ENCODE measurements around the gene PERM1.
"Not testable (repeated sequence)": the region's sequence is repeated elsewhere in the genome, so short reads cannot be mapped to it uniquely, and the experiment has no call there.

The PERM1 gene

DNA sequence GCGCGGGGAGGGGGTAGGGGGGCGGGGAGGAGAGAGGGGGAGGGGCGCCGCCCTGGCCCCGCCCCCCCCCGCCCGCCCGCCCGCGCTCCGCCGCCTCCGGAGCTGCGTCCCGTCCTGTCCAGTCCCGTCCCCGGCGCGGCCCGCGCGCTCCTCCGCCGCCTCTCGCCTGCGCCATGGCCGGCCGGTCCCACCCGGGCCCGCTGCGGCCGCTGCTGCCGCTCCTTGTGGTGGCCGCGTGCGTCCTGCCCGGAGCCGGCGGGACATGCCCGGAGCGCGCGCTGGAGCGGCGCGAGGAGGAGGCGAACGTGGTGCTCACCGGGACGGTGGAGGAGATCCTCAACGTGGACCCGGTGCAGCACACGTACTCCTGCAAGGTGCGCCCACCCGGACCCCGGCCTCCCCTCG lies 38.1 kb upstream of the PERM1 start, which contains the start of gene AGRN:
TSS of gene AGRN (plus strand) at position 121 of the 405 bp plus-strand sequence. CDS start at position 174, 53 bp downstream.
- Histone ChIP-seq H3K4me3 (ENCODE audit: insufficient read length, low read depth) (peak within 1 kb of the TSS; percentile 76), H3K4me1 (ENCODE audit: insufficient read depth, insufficient read length) (peaks cover 21% of the 10 kb centered on the region), H3K36me3 (ENCODE audit: insufficient read depth, insufficient read length, low read length) (peaks cover 28% of the 10 kb centered on the region), H3K9ac (ENCODE audit: insufficient read length, low read depth) (peak within 1 kb of the TSS; percentile 93), H3K27me3 (ENCODE audit: insufficient read depth, insufficient read length) (no peaks in the 10 kb centered on the region), H3K9me3 (ENCODE audit: insufficient read depth, low read length) (no peaks in the 10 kb centered on the region)
- TF ChIP-seq YY1 (IDR thresholded peaks at IDR 0.05; ENCODE audit: insufficient read depth, insufficient read length) (no peak), SUZ12 (IDR thresholded peaks at IDR 0.05; ENCODE audit: extremely low read depth, insufficient read depth, insufficient read length) (no peak), ZNF274 (IDR thresholded peaks at IDR 0.05; ENCODE audit: low read depth, low read length) (no peak)
- no peak for DNase-seq (ENCODE audit: low read depth, low spot score)

DNA sequence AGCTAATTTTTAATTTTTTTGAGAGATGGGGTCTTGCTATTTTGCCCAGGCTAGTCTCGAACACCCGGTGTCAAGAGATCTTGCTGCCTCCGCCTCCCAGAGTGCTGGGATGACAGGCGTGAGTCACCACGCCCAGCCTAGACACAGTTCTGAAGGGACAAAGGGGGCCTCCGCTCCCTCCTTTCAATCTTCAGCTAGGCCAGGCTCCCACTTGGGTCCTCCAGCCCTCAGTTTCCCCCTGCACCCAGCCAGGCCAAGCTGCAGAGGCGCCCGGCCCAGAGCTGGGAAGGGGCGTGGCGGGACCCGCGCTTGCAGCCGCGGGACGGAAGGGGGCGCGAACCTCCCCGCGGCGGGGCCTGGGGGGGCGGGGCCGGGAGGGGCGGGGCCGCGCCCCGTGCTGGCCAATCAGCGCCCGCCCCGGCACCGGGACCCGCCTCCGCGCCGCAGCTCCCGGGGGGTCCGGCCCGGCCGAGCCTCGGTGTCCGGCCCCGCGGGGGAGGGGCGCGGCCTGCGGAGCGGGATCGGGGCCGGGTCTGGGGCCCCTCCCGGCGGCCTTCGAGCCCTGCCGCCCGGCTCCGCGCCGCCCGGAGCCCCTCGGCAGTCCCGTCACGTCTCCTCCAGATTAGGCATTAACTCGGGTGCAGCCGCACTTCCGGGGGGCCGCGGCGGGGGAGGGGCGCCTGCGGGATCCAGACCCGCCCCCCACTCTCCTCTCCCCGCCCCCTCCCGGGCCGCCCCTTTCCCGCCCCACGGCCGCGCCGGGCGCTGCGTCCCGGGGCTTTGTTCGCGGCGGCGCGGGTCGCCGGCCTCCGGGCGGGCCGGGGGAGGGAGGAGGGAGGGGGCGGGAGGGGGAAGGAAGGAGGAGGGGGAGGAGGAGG lies 37.5 kb upstream of the PERM1 start:
- peak; percentile 63 for DNase-seq (ENCODE audit: low read depth, low spot score)
- no peak overlapping the region for H3K4me3 ChIP-seq (ENCODE audit: insufficient read length, low read depth)
- TF ChIP-seq YY1 (IDR thresholded peaks at IDR 0.05; ENCODE audit: insufficient read depth, insufficient read length), result no peak
- no peak for TF ChIP-seq SUZ12 (IDR thresholded peaks at IDR 0.05; ENCODE audit: extremely low read depth, insufficient read depth, insufficient read length)
- no peak for TF ChIP-seq ZNF274 (IDR thresholded peaks at IDR 0.05; ENCODE audit: low read depth, low read length)
- H3K9ac ChIP-seq (ENCODE audit: insufficient read length, low read depth), result no peak overlapping the region
- peaks cover 17% of the 10 kb centered on the region for H3K4me1 ChIP-seq (ENCODE audit: insufficient read depth, insufficient read length)
- no peaks in the 10 kb centered on the region for H3K9me3 ChIP-seq (ENCODE audit: insufficient read depth, low read length)
- H3K36me3 ChIP-seq (ENCODE audit: insufficient read depth, insufficient read length, low read length), result peaks cover 25% of the 10 kb centered on the region
- H3K27me3 ChIP-seq (ENCODE audit: insufficient read depth, insufficient read length), result no peaks in the 10 kb centered on the region

DNA sequence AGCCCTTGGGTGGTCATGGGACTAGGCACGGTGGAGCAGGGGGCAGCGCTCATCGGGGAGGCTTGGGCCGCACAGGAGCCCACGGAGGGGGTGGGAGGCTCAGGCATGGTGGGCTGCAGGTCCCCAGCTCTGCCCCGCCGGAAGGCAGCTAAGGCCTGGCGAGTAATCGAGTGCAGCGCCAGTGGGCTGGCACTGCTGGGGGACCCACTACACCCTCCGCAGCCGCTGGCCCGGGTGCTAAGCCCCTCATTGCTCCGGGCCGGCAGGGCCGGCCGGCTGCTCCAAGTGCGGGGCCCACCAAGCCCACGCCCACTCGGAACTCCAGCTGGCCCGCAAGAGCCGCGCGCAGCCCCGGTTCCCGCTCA lies 36.4 kb upstream of the PERM1 start:
- H3K27me3 ChIP-seq (ENCODE audit: insufficient read depth, insufficient read length); H3K9me3 ChIP-seq (ENCODE audit: insufficient read depth, low read length); H3K9ac ChIP-seq (ENCODE audit: insufficient read length, low read depth); H3K4me3 ChIP-seq (ENCODE audit: insufficient read length, low read depth); DNase-seq (ENCODE audit: low read depth, low spot score): not testable (repeated sequence)
- Histone ChIP-seq H3K4me1 (ENCODE audit: insufficient read depth, insufficient read length) (peaks cover 17% of the 10 kb centered on the region), H3K36me3 (ENCODE audit: insufficient read depth, insufficient read length, low read length) (peaks cover 16% of the 10 kb centered on the region)

DNA sequence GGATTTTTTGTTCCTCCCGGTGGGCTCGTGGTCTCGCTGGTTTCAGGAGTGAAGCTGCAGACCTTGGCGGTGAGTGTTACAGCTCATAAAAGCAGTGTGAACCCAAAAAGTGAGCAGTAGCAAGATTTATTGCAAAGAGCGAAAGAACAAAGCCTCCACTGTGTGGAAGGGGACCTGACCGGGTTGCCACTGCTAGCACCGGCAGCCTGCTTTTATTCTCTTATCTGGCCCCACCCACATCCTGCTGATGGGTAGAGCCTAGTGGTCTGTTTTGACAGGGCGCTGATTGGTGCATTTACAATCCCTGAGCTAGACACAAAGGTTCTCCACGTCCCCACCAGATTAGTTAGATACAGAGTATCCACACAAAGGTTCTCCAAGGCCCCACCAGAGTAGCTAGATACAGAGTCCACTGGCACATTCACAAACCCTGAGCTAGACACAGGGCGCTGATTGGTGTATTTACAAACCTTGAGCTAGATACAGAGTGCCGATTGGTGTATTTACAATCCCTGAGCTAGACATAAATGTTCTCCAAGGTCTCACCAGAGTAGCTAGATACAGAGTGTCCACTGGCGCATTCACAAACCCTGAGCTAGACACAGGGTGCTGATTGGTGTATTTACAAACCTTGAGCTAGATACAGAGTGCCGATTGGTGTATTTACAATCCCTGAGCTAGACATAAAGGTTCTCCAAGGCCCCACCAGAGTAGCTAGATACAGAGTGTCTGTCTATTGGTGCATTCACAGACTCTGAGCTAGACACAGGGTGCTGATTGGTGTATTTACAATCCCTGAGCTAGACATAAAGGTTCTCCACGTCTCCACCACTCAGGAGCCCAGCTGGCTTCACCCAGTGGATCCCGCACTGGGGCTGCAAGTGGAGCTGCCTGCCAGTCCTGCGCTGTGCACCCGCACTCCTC lies 35.8 kb upstream of the PERM1 start:
- H3K9me3 ChIP-seq (ENCODE audit: insufficient read depth, low read length); H3K4me3 ChIP-seq (ENCODE audit: insufficient read length, low read depth); H3K36me3 ChIP-seq (ENCODE audit: insufficient read depth, insufficient read length, low read length); DNase-seq (ENCODE audit: low read depth, low spot score); H3K27me3 ChIP-seq (ENCODE audit: insufficient read depth, insufficient read length); H3K9ac ChIP-seq (ENCODE audit: insufficient read length, low read depth): not testable (repeated sequence)
- H3K4me1 ChIP-seq (ENCODE audit: insufficient read depth, insufficient read length), result peaks cover 12% of the 10 kb centered on the region

DNA sequence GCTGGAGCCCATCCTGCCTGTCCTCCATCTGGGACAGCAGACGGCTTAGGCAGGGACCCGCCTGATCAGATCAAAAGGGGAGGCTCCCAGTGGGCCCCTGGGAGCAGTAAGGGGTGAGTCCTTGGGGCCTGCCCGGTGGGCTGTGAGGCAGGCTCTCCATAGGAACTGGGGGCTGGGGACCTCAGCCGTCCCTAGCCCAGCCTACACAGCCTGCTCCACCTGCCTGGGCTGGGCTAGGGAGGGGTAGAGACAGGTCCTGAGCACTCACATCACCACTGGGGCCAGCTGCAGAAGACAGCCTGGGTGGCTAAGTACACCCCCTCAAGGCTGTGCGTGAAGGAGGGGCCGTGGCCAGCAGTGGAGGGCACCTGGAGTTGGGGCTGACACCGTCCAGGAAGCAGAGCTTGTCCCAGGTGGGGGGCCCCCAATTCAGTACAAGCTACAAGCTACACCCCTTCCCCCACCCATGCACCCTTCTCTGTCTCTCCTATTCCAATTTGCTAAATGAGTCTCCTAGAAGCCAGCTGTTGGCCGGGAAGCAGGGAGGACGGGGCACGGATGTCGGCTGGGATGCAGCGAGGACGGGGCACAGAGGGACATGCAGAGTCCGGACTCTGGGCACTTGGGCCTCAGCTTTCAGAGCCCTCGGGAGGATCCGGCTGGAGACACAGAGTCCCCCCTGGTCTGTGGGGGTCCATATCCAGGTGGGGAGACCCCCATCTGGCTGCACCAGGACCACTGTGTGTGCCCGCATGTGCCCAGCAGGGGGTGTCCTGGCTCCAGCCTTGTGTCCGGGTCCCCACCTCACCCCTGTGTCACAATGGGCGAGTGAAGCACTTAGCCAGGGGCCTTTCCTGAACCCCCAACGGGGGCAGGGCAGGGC lies 33.1 kb upstream of the PERM1 start:
- Histone ChIP-seq H3K9ac (ENCODE audit: insufficient read length, low read depth) (peak overlapping the region; percentile 32), H3K36me3 (ENCODE audit: insufficient read depth, insufficient read length, low read length) (peaks cover 4% of the 10 kb centered on the region), H3K9me3 (ENCODE audit: insufficient read depth, low read length) (no peaks in the 10 kb centered on the region; the same call in 1 of the 2 replicates), H3K4me3 (ENCODE audit: insufficient read length, low read depth) (no peak overlapping the region), H3K4me1 (ENCODE audit: insufficient read depth, insufficient read length) (peaks cover 6% of the 10 kb centered on the region), H3K27me3 (ENCODE audit: insufficient read depth, insufficient read length) (no peaks in the 10 kb centered on the region)
- TF ChIP-seq SUZ12 (IDR thresholded peaks at IDR 0.05; ENCODE audit: extremely low read depth, insufficient read depth, insufficient read length), result no peak
- TF ChIP-seq ZNF274 (IDR thresholded peaks at IDR 0.05; ENCODE audit: low read depth, low read length), result no peak
- no peak for TF ChIP-seq YY1 (IDR thresholded peaks at IDR 0.05; ENCODE audit: insufficient read depth, insufficient read length)
- no peak for DNase-seq (ENCODE audit: low read depth, low spot score)

DNA sequence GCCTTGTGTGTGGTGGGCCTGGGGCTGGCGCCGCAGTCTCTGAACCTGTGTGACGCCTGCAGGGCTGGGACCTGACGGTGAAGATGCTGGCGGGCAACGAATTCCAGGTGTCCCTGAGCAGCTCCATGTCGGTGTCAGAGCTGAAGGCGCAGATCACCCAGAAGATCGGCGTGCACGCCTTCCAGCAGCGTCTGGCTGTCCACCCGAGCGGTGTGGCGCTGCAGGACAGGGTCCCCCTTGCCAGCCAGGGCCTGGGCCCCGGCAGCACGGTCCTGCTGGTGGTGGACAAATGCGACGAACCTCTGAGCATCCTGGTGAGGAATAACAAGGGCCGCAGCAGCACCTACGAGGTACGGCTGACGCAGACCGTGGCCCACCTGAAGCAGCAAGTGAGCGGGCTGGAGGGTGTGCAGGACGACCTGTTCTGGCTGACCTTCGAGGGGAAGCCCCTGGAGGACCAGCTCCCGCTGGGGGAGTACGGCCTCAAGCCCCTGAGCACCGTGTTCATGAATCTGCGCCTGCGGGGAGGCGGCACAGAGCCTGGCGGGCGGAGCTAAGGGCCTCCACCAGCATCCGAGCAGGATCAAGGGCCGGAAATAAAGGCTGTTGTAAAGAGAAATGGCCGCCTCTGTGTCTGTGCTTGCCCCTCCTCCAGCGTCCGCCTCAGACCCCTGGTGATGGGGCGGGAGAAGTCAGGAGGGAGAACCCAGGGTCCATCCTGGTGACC lies 32.2 kb upstream of the PERM1 start:
- no peaks in the 10 kb centered on the region for H3K27me3 ChIP-seq (ENCODE audit: insufficient read depth, insufficient read length)
- peak overlapping the region; percentile 80 for H3K9ac ChIP-seq (ENCODE audit: insufficient read length, low read depth)
- H3K4me1 ChIP-seq (ENCODE audit: insufficient read depth, insufficient read length), result peaks cover 6% of the 10 kb centered on the region
- H3K9me3 ChIP-seq (ENCODE audit: insufficient read depth, low read length), result no peaks in the 10 kb centered on the region; the same call in 1 of the 2 replicates
- H3K4me3 ChIP-seq (ENCODE audit: insufficient read length, low read depth), result peak overlapping the region; percentile 55
- TF ChIP-seq ZNF274 (IDR thresholded peaks at IDR 0.05; ENCODE audit: low read depth, low read length) (no peak), YY1 (IDR thresholded peaks at IDR 0.05; ENCODE audit: insufficient read depth, insufficient read length) (no peak), SUZ12 (IDR thresholded peaks at IDR 0.05; ENCODE audit: extremely low read depth, insufficient read depth, insufficient read length) (no peak)
- DNase-seq (ENCODE audit: low read depth, low spot score), result no peak
- peaks cover 6% of the 10 kb centered on the region for H3K36me3 ChIP-seq (ENCODE audit: insufficient read depth, insufficient read length, low read length)
